ENCODE data around the gene SHKBP1. TPM values are rescaled to one million over a fixed set of nuclear protein-coding genes. Genes with fewer than 3 reads are reported as not detected.

Gene SHKBP1
- polyA plus RNA-seq, 1 experiment, result 59.0 TPM

GRCh38 chr19:40585241-40585981, 8.7 kb downstream of the SHKBP1 start:
- H3K4me3 ChIP-seq (ENCODE audit: low read depth, low read length), result no peak overlapping the region
- peaks cover 11% of the 10 kb centered on the region for H3K36me3 ChIP-seq (ENCODE audit: control insufficient read depth, insufficient read depth, low read length)
- TF ChIP-seq CTCF (IDR thresholded peaks at IDR 0.05; ENCODE audit: insufficient read depth, low read depth, low read length), result no peak
- ChIA-PET CTCF (interaction anchor here (1.4 kb wide), 1 partner anchor 14 kb away, joined by 6 read pairs; no protein-coding TSS in a partner anchor), POLR2A (no interaction called here)
- DNase-seq (ENCODE audit: low read depth), result no peak
- H3K27me3 ChIP-seq (ENCODE audit: control insufficient read depth, insufficient read depth, low read length), result no peaks in the 10 kb centered on the region

- H3K36me3 ChIP-seq (ENCODE audit: control insufficient read depth, insufficient read depth, low read length), result peaks cover 9% of the 10 kb centered on the region
- no peak overlapping the region for H3K4me3 ChIP-seq (ENCODE audit: low read depth, low read length)
- no peak for DNase-seq (ENCODE audit: low read depth)
- no peaks in the 10 kb centered on the region for H3K27me3 ChIP-seq (ENCODE audit: control insufficient read depth, insufficient read depth, low read length)
- CTCF ChIA-PET, result interaction anchor here (1.0 to 1.5 kb wide), 2 partner anchors 10 to 16 kb away, joined by 4 to 5 read pairs; no protein-coding TSS in a partner anchor
- POLR2A ChIA-PET, result no interaction called here
- no peak for TF ChIP-seq CTCF (IDR thresholded peaks at IDR 0.05; ENCODE audit: insufficient read depth, low read depth, low read length)
Observed at GRCh38 chr19:40585982-40586422, 9.3 kb downstream of the SHKBP1 start.

GRCh38 chr19:40586611-40587010, 9.9 kb downstream of the SHKBP1 start:
- H3K4me3 ChIP-seq (ENCODE audit: low read depth, low read length), result no peak overlapping the region
- no peak for DNase-seq (ENCODE audit: low read depth)
- no peak for TF ChIP-seq CTCF (IDR thresholded peaks at IDR 0.05; ENCODE audit: insufficient read depth, low read depth, low read length)
- no peaks in the 10 kb centered on the region for H3K27me3 ChIP-seq (ENCODE audit: control insufficient read depth, insufficient read depth, low read length)
- ChIA-PET CTCF (interaction anchor here (1.0 to 1.5 kb wide), 2 partner anchors 9 to 16 kb away, joined by 4 to 5 read pairs; no protein-coding TSS in a partner anchor), POLR2A (no interaction called here)
- peaks cover 9% of the 10 kb centered on the region for H3K36me3 ChIP-seq (ENCODE audit: control insufficient read depth, insufficient read depth, low read length)

- DNase-seq (ENCODE audit: low read depth), result no peak
- TF ChIP-seq CTCF (IDR thresholded peaks at IDR 0.05; ENCODE audit: insufficient read depth, low read depth, low read length), result no peak
- POLR2A ChIA-PET, result no interaction called here
- H3K4me3 ChIP-seq (ENCODE audit: low read depth, low read length), result no peak overlapping the region
- no peaks in the 10 kb centered on the region for H3K27me3 ChIP-seq (ENCODE audit: control insufficient read depth, insufficient read depth, low read length)
- H3K36me3 ChIP-seq (ENCODE audit: control insufficient read depth, insufficient read depth, low read length), result peaks cover 9% of the 10 kb centered on the region
- CTCF ChIA-PET, result interaction anchor here (1.0 kb wide), 2 partner anchors 11 to 46 kb away, joined by 3 read pairs; no protein-coding TSS in a partner anchor
Observed at GRCh38 chr19:40588110-40588854, 11.6 kb downstream of the SHKBP1 start.

- Histone ChIP-seq H3K27me3 (ENCODE audit: control insufficient read depth, insufficient read depth, low read length) (no peaks in the 10 kb centered on the region), H3K4me3 (ENCODE audit: low read depth, low read length) (no peak overlapping the region), H3K36me3 (ENCODE audit: control insufficient read depth, insufficient read depth, low read length) (peaks cover 7% of the 10 kb centered on the region; the same call in 1 of the 2 replicates)
- no peak for DNase-seq (ENCODE audit: low read depth)
- ChIA-PET CTCF (no interaction called here), POLR2A (no interaction called here)
- no peak for TF ChIP-seq CTCF (IDR thresholded peaks at IDR 0.05; ENCODE audit: insufficient read depth, low read depth, low read length)
Observed at GRCh38 chr19:40588926-40589569, 12.4 kb downstream of the SHKBP1 start.
